HUES6 (cell line): ENCODE data around the gene DNAJB12.
"Not testable (repeated sequence)": the region's sequence is repeated elsewhere in the genome, so short reads cannot be mapped to it uniquely, and the experiment has no call there.

ENCODE experiments used
- H3K27ac ChIP-seq: 2 replicates; pipeline ENCODE4 v1.7.0; 2013; ENCODE audit warnings: low read depth, mild to moderate bottlenecking, low read length, inconsistent platforms
- H3K27me3 ChIP-seq: 2 replicates; pipeline ENCODE4 v1.6.1; 2013; ENCODE audit warnings: low read length; ENCODE audit not compliant: control insufficient read depth, insufficient read depth
- H3K36me3 ChIP-seq: 2 replicates; pipeline ENCODE4 v1.6.1; 2013; ENCODE audit warnings: low read length; ENCODE audit not compliant: control insufficient read depth, insufficient read depth
- H3K4me1 ChIP-seq: 2 replicates; pipeline ENCODE4 v1.6.1; 2013; ENCODE audit warnings: low read length; ENCODE audit not compliant: control insufficient read depth, insufficient read depth
- H3K4me3 ChIP-seq: 2 replicates; pipeline ENCODE4 v1.5.1; 2013; ENCODE audit warnings: low read depth, low read length
- H3K9ac ChIP-seq: one replicate; pipeline ENCODE4 v1.6.1; 2013; ENCODE audit warnings: mild to moderate bottlenecking, low read length
- H3K9me3 ChIP-seq: 2 replicates; pipeline ENCODE4 v1.6.1; 2013; ENCODE audit warnings: low read depth, low read length; ENCODE audit not compliant: control insufficient read depth, insufficient read depth

Gene DNAJB12

GRCh38 chr10:72354356-72355213 is at the start of gene DNAJB12:
DNAJB12 (minus strand) TSS chr10:72354919; CDS start chr10:72354897, 22 bp downstream.
- Histone ChIP-seq H3K27me3 (no peaks in the 10 kb centered on the region), H3K9ac (peak within 1 kb of the TSS; percentile 94), H3K9me3 (no peaks in the 10 kb centered on the region), H3K4me1 (peaks cover 18% of the 10 kb centered on the region), H3K36me3 (peaks cover 4% of the 10 kb centered on the region; the same call in 1 of the 2 replicates), H3K27ac (peak within 1 kb of the TSS; percentile 98), H3K4me3 (peak within 1 kb of the TSS; percentile 92)

DNA sequence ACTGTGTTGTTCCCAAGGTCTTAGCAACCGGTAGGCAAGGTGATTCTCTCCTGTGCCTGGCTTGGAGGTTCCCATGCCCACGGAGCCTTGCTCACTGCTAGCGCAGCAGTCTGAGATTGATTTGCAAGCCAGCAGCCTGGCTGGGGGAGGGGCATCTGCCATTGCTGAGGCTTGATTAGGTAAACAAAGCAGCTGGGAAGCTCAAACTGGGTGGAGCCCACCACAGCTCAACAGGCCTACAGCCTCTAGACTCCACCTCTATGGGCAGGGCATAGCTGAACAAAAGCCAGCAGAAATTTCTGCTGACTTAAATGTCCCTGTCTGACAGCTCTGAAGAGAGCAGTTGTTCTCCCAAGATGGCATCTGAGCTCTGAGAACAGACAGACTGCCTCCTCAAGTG is 40.9 kb upstream of the DNAJB12 start:
- H3K27ac ChIP-seq, result not testable (repeated sequence)

GRCh38 chr10:72392571-72392970 is 37.9 kb upstream of the DNAJB12 start:
- H3K4me3 ChIP-seq, result no peak overlapping the region
- no peaks in the 10 kb centered on the region for H3K36me3 ChIP-seq
- no peaks in the 10 kb centered on the region for H3K27me3 ChIP-seq
- no peak overlapping the region for H3K9ac ChIP-seq
- no peaks in the 10 kb centered on the region for H3K4me1 ChIP-seq
- no peaks in the 10 kb centered on the region for H3K9me3 ChIP-seq
- H3K27ac ChIP-seq, result no peak overlapping the region

More for the DNA sequence above, 40.9 kb upstream of the DNAJB12 start:
- H3K9me3 ChIP-seq, H3K27me3 ChIP-seq, H3K36me3 ChIP-seq, H3K4me3 ChIP-seq, H3K9ac ChIP-seq, H3K4me1 ChIP-seq: not testable (repeated sequence)

GRCh38 chr10:72390764-72391163 is 36.0 kb upstream of the DNAJB12 start:
- Histone ChIP-seq H3K27me3 (no peaks in the 10 kb centered on the region), H3K9me3 (no peaks in the 10 kb centered on the region), H3K27ac (no peak overlapping the region), H3K4me1 (no peaks in the 10 kb centered on the region), H3K36me3 (no peaks in the 10 kb centered on the region), H3K9ac (no peak overlapping the region), H3K4me3 (no peak overlapping the region)

- H3K4me3 ChIP-seq, result no peak overlapping the region
- H3K9me3 ChIP-seq, result no peaks in the 10 kb centered on the region
- H3K9ac ChIP-seq, result no peak overlapping the region
- no peaks in the 10 kb centered on the region for H3K36me3 ChIP-seq
- no peaks in the 10 kb centered on the region for H3K27me3 ChIP-seq
- H3K27ac ChIP-seq, result no peak overlapping the region
- no peaks in the 10 kb centered on the region for H3K4me1 ChIP-seq
Measured at GRCh38 chr10:72389716-72390115, 35.0 kb upstream of the DNAJB12 start.

GRCh38 chr10:72389014-72389413 is 34.3 kb upstream of the DNAJB12 start:
- no peaks in the 10 kb centered on the region for H3K9me3 ChIP-seq
- H3K36me3 ChIP-seq, result no peaks in the 10 kb centered on the region
- H3K4me1 ChIP-seq, result no peaks in the 10 kb centered on the region
- no peaks in the 10 kb centered on the region for H3K27me3 ChIP-seq
- no peak overlapping the region for H3K27ac ChIP-seq
- no peak overlapping the region for H3K9ac ChIP-seq
- no peak overlapping the region for H3K4me3 ChIP-seq

- Histone ChIP-seq H3K4me1 (no peaks in the 10 kb centered on the region), H3K9me3 (no peaks in the 10 kb centered on the region), H3K27me3 (no peaks in the 10 kb centered on the region), H3K27ac (no peak overlapping the region), H3K4me3 (no peak overlapping the region), H3K9ac (no peak overlapping the region), H3K36me3 (no peaks in the 10 kb centered on the region)
Measured at GRCh38 chr10:72388062-72388461, 33.3 kb upstream of the DNAJB12 start.

DNA sequence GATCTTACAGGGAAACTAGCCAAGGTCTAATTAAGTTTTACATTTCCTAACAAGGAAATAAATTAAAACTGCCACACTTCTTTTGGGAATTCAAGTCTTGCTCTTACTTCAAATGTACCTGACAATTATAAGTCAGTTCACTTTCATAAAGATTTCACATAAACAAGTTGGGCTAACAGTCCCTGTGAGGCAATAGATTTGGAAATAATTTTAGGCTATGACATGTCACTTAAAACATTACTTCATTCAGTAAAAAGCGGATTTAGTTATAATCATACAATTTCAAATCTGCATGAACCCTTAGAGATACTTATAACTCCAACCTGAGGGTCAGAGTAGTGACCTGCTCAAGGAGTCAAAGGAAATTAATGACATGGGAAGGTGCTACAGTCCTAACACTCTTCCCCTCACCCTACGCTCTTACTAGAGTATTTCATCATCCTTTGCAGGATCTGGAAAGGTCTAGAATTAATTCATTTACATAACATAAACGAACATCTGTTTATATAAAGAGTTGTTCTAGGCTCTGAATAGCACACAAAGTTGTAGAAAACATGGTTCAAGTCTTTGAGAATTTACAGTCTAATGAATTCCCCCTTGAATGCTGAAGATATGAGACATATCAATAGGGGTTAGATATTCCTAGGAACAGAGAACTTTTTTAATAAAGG is 32.3 kb upstream of the DNAJB12 start:
- Histone ChIP-seq H3K9ac (no peak overlapping the region), H3K4me3 (no peak overlapping the region), H3K36me3 (no peaks in the 10 kb centered on the region), H3K27me3 (no peaks in the 10 kb centered on the region), H3K4me1 (no peaks in the 10 kb centered on the region), H3K9me3 (no peaks in the 10 kb centered on the region), H3K27ac (no peak overlapping the region)

- H3K36me3 ChIP-seq, result no peaks in the 10 kb centered on the region
- H3K27me3 ChIP-seq, result no peaks in the 10 kb centered on the region
- peaks cover 6% of the 10 kb centered on the region for H3K4me1 ChIP-seq
- H3K4me3 ChIP-seq, result no peak overlapping the region
- no peak overlapping the region for H3K9ac ChIP-seq
- H3K27ac ChIP-seq, result no peak overlapping the region
- H3K9me3 ChIP-seq, result no peaks in the 10 kb centered on the region
Measured at GRCh38 chr10:72385724-72386123, 31.0 kb upstream of the DNAJB12 start.

- H3K9ac ChIP-seq, H3K4me1 ChIP-seq: not testable (repeated sequence)
Measured at GRCh38 chr10:72384982-72385381, 30.3 kb upstream of the DNAJB12 start.

DNA sequence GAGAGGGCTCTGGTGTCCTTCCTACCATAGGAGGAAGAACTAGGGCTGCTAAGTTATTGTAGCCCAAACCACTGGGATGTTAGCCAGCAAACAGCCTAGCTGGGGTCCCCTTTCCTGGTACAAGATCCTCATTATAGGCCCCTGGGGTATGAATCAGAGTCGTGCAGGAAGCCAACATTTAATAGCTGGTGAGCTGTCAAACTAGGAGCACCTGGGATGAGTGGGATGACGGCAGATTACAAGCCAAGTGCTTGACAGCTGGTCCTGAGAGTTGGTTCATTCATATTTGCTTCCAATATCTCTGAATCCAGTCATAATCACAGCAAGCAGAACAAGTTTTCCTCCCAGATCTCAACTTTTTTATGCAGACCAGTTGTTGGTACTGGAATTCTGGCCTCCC is 25.1 kb upstream of the DNAJB12 start:
- H3K4me3 ChIP-seq, result no peak overlapping the region
- H3K9me3 ChIP-seq, result no peaks in the 10 kb centered on the region
- no peaks in the 10 kb centered on the region for H3K27me3 ChIP-seq
- H3K27ac ChIP-seq, result no peak overlapping the region
- no peak overlapping the region for H3K9ac ChIP-seq
- H3K4me1 ChIP-seq, result peaks cover 6% of the 10 kb centered on the region
- no peaks in the 10 kb centered on the region for H3K36me3 ChIP-seq

More at GRCh38 chr10:72384982-72385381, 30.3 kb upstream of the DNAJB12 start:
- not testable (repeated sequence) for H3K9me3 ChIP-seq, H3K27me3 ChIP-seq, H3K36me3 ChIP-seq, H3K27ac ChIP-seq, H3K4me3 ChIP-seq
